Keratinocyte (primary cell): ENCODE data around the gene ATMIN.

Experiments
- EZH2 ChIP-seq: IDR thresholded peaks from one replicate; pipeline ENCODE4 v1.6.1; 2012; ENCODE audit warnings: inconsistent platforms, mild to moderate bottlenecking, low read length, moderate library complexity
- TF ChIP-seq, protein P1 (sequence below), 3 experiments: IDR thresholded peaks in 1 of 3; conservative IDR thresholded peaks in 1 of 3; optimal IDR thresholded peaks in 1 of 3; 2 replicates in 2 of 3; 3 replicates in 1 of 3; pipeline versions ENCODE3 to v1.5.1; 2011; ENCODE audit warnings: low read length in 3 of 3, mild to moderate bottlenecking in 3 of 3, moderate library complexity in 2 of 3, control low read depth in 1 of 3, inconsistent platforms in 1 of 3; ENCODE audit not compliant: insufficient read depth in 2 of 3; ENCODE audit errors: extremely low read depth in 1 of 3

DNA sequence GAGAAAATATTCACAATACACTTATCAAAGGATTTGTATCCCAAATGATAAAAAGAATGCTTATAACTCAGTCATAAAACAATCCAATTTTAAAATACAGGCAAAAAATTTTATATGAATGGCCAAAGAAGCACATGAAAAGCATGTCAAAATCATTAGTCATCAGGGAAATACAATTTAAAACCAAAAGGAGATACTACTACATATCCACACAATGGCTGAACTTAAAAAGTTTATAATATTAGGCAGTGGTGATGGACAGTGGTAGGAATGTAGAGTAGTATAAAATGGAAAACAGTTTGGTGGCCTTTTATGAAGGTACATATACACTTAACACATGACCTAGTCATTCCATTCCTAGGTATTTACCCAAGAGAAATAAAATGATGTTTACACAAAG, 41.2 kb upstream of the ATMIN start:
- TF ChIP-seq, protein P1, sequence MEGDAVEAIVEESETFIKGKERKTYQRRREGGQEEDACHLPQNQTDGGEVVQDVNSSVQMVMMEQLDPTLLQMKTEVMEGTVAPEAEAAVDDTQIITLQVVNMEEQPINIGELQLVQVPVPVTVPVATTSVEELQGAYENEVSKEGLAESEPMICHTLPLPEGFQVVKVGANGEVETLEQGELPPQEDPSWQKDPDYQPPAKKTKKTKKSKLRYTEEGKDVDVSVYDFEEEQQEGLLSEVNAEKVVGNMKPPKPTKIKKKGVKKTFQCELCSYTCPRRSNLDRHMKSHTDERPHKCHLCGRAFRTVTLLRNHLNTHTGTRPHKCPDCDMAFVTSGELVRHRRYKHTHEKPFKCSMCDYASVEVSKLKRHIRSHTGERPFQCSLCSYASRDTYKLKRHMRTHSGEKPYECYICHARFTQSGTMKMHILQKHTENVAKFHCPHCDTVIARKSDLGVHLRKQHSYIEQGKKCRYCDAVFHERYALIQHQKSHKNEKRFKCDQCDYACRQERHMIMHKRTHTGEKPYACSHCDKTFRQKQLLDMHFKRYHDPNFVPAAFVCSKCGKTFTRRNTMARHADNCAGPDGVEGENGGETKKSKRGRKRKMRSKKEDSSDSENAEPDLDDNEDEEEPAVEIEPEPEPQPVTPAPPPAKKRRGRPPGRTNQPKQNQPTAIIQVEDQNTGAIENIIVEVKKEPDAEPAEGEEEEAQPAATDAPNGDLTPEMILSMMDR (optimal IDR thresholded peaks at IDR 0.05 in 1 of 3, IDR thresholded peaks at IDR 0.05 in 1 of 3, conservative IDR thresholded peaks at IDR 0.05 in 1 of 3; ENCODE audit: extremely low read depth in 1 of 3, insufficient read depth in 2 of 3, low read length in 3 of 3) = no peak
- no peak for TF ChIP-seq EZH2
